ENCODE measurements around the gene DRC1.

The DRC1 gene

GRCh38 chr2:26455670-26456439 lies 54.1 kb downstream of the DRC1 start:
- no peak for TF ChIP-seq CTCF (conservative IDR thresholded peaks at IDR 0.05; ENCODE audit: control insufficient read depth, insufficient read depth, low read depth, low read length)
- H3K4me3 ChIP-seq (ENCODE audit: control insufficient read depth, low read depth, low read length) = no peak overlapping the region
- DNase-seq (ENCODE audit: low read depth) = no peak

DNA sequence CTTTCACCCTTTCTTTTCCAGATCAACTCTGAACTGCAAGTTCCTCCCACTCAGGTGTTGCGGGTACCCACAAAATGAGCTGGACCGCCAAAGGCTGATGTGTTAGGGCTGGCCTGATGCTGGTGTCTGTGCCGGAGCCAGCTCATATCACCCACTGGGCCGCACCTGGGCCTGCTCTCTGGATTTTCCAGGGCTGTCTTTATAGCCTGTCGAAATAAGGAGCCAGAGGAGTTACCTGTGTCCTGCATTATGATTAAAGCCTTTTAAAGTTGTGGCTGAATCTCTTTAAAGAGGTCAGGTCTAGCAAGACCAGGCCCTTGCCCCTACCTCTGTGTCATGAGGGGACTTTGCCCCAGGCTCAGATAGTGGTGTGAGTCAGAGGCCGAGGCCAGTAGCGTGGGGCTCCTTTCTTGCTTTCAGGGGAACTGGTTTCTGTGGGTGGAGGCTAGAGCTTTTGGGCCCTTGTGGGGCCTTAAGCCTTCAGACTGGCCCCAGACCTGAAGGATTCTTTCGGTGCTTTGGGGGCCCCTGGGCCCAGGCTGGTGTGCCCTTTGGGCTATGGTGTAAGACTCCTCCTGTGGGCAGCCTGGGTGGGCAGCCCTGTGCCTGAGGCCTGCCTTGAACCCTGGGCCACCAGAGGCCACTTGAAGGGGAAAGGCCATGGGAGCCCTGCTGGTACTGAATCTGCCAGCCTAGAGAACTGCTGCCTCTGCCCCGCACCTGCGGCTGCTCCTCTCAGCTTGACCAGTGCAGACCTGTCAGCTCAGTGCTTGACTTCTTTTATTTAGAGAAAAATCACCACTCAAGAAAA lies 54.9 kb downstream of the DRC1 start:
- no peak for DNase-seq (ENCODE audit: low read depth)
- H3K4me3 ChIP-seq (ENCODE audit: control insufficient read depth, low read depth, low read length) = no peak overlapping the region
- no peak for TF ChIP-seq CTCF (conservative IDR thresholded peaks at IDR 0.05; ENCODE audit: control insufficient read depth, insufficient read depth, low read depth, low read length)

GRCh38 chr2:26457251-26457666 lies 55.5 kb downstream of the DRC1 start:
- TF ChIP-seq CTCF (conservative IDR thresholded peaks at IDR 0.05; ENCODE audit: control insufficient read depth, insufficient read depth, low read depth, low read length) = no peak
- H3K4me3 ChIP-seq (ENCODE audit: control insufficient read depth, low read depth, low read length) = no peak overlapping the region
- DNase-seq (ENCODE audit: low read depth) = no peak

DNA sequence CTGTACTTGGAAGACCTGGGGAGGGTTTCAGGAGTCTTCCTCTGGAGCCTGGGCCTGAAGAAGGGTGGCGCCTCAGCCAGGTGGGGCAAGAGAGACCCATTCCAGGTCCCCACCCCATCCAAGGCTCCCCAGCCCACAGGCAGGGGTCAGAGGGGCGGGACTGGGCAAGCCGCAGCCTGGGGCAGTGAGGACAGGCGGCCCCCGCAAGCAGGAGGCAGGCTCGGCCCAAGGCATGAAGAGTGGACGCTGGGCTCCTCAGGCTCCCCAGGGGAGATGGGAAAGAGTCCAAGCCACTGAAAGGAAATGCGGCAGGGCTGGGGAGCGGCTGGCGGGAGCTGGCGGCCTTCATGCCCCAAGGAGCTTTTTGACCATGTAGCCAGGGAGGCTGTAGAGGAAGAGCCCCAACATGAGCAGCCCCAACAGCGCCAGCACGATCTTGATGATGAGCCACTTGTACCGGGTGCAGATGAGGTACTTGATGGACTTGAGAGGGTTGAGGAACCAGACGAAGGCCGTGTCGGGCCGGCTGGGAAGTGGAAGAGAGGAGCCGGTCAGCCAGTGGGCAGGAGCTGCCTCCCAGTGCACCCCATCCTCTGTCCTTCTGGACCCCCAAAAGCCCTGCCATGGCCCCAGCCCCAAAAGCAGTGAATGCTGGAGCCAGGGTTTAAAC lies 56.1 kb downstream of the DRC1 start:
- TF ChIP-seq CTCF (conservative IDR thresholded peaks at IDR 0.05; ENCODE audit: control insufficient read depth, insufficient read depth, low read depth, low read length) = no peak
- no peak overlapping the region for H3K4me3 ChIP-seq (ENCODE audit: control insufficient read depth, low read depth, low read length)
- no peak for DNase-seq (ENCODE audit: low read depth)

DNA sequence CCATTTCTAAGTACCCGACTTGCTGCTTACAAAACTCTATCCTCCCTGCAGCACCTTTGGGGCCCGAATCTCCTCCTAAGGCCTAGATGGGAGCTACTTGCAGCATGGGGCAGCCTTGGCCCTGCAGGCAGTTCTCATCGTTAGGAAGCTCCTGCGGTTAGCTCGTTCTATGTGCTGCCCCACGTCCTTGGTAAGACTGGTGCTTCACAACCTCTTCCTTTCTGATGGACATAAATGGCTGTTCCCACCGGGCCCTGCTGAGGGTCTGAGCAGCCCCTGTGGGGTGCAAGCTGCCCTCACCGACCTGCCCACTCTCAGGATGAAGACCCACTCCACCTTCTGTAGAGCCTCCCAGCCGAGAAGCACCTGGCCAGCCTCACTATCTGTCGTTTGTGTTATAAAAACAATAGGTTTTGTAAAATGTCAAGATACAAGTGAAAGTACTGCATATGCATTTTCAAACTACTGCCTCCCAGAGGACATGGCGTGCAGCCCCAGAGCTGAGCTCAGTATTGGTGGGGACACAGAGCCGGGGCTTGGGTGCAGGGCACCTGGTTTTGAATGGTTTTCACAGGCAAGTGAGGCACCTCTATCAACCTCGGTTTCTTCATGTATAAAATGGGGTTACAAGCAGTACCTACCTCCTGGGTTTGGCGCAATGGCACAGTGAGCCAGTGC lies 56.8 kb downstream of the DRC1 start:
- no peak for DNase-seq (ENCODE audit: low read depth)
- no peak for TF ChIP-seq CTCF (conservative IDR thresholded peaks at IDR 0.05; ENCODE audit: control insufficient read depth, insufficient read depth, low read depth, low read length)
- no peak overlapping the region for H3K4me3 ChIP-seq (ENCODE audit: control insufficient read depth, low read depth, low read length)

DNA sequence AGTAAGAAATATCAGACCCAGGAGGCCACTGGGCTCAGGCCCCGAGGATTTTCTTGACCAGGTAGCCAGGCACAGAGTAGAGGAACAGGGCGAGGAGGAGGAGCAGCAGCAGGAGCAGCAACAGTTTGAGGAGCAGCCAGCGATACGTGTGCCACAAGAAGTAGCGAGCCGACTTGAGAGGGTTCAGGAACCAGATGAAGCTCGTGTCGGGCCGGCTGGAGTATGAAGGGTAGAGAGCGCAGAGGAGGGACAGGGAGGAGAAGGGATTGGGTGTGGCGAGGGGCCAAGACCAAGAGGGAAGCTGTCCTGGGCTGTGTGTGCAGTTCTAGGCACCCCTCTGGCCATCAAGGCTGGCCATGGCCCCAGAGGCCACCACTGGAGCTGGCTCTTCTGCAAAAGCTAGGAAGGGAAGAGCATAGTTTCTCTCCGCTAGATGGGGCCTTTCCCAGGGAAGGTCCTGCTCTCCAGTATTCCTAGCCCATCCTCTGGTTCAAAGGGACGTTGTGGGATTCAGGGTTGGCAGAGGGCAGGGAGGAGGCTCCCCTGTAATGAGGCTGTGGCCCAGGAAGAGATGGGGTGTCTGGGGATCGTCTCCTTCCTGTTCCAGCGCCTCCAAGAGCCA lies 58.4 kb downstream of the DRC1 start:
- no peak overlapping the region for H3K4me3 ChIP-seq (ENCODE audit: control insufficient read depth, low read depth, low read length)
- no peak for TF ChIP-seq CTCF (conservative IDR thresholded peaks at IDR 0.05; ENCODE audit: control insufficient read depth, insufficient read depth, low read depth, low read length)
- no peak for DNase-seq (ENCODE audit: low read depth)
